Subcutaneous adipose tissue (tissue), 4 donors: Measurements from ENCODE around the gene AP5Z1. TPM values are rescaled to one million over a fixed set of nuclear protein-coding genes. Genes with fewer than 3 reads are reported as not detected.

Source experiments
- CTCF ChIP-seq: fragments of 450-650 bp; IDR thresholded peaks from one replicate; pipeline ENCODE4 v1.5.1; 2016; ENCODE audit warnings: low read depth, mild to moderate bottlenecking, control low read depth, antibody characterized with exemption, moderate library complexity
- total RNA-seq, 4 donors: library from RNA; depleted of rRNA; stranded (reverse); fragments of >200 nt; gene quantifications; one replicate each; pipeline ENCODE4 v1.1.0, GENCODE V29; 2016

Gene AP5Z1
- total RNA-seq, 4 donors from 2014 or later = 9.6 to 39.4 (median 21.1) TPM

- TF ChIP-seq CTCF = no peak
These were observed 23.3 kb downstream of the AP5Z1 start for GRCh38 chr7:4798706-4799235.

- TF ChIP-seq CTCF = no peak
These were observed 24.3 kb downstream of the AP5Z1 start for GRCh38 chr7:4799508-4800268.

DNA sequence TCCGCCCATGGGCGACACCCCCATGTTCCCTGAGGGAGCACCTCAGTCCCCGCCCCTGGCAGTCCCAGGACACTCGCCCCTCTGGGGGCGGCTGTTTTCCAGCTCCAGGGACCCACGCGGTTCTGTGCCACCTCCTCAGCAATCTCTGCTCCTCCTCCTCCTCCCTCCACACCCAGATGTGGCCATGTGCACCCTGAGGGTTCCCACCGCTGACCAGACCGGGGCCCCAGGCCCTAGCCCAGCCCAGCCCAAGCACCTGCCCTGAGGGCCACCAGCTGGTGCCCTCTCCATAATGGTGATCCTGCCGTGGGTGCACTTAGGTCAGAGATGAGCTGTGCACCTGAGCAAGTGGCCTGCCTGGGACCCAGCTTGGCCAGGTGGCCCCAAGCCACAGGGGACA, 25.1 kb downstream of the AP5Z1 start:
- TF ChIP-seq CTCF = no peak

GRCh38 chr7:4800926-4801838, 25.8 kb downstream of the AP5Z1 start:
- no peak for TF ChIP-seq CTCF

- no peak for TF ChIP-seq CTCF
These were observed 26.4 kb downstream of the AP5Z1 start for GRCh38 chr7:4801839-4802231.

- no peak for TF ChIP-seq CTCF
These were observed 28.2 kb downstream of the AP5Z1 start for GRCh38 chr7:4803397-4804241.
